Tibial nerve (tissue), 4 donors: ENCODE data around the gene UFSP2. TPM values are rescaled to one million over a fixed set of nuclear protein-coding genes. Genes with fewer than 3 reads are reported as not detected.

ENCODE experiments used
- DNase-seq, 2 donors: peaks; one replicate each; pipeline ENCODE4 v3.0.0-alpha.2; 2019; ENCODE audit warnings: low spot score in 2 of 2
- H3K27ac ChIP-seq, 4 donors: fragments of 200-600 bp; sonication (generic) in 3 of 4; one replicate each; pipeline ENCODE4 v1.5.1; 2017 to 2019; ENCODE audit warnings: mild to moderate bottlenecking in 1 of 4
- H3K27me3 ChIP-seq, 2 donors: fragments of 200-600 bp; sonication (generic) in 1 of 2; one replicate each; pipeline versions ENCODE4 v1.5.1 to v1.6.0; 2017 to 2019
- H3K36me3 ChIP-seq, 3 donors: fragments of 200-600 bp; sonication (generic); one replicate each; pipeline ENCODE4 v1.5.1; 2018 to 2019
- H3K4me1 ChIP-seq, 4 donors: fragments of 200-600 bp; sonication (generic) in 3 of 4; one replicate each; pipeline ENCODE4 v1.5.1; 2017 to 2019
- H3K4me3 ChIP-seq, 4 donors: fragments of 200-600 bp; sonication (generic) in 3 of 4; one replicate each; pipeline ENCODE4 v1.5.1; 2017 to 2019; ENCODE audit warnings: mild to moderate bottlenecking in 1 of 4, moderate library complexity in 1 of 4
- H3K9me3 ChIP-seq, 4 donors: fragments of 200-600 bp; sonication (generic) in 3 of 4; one replicate each; pipeline ENCODE4 v1.5.1; 2017 to 2019
- CTCF ChIP-seq, 5 experiments: fragments of 200-600 bp in 3 of 5; fragments of 450-650 bp in 2 of 5; sonication (generic) in 3 of 5; IDR thresholded peaks; one replicate each; pipeline ENCODE4 v1.5.1; 2016 to 2019; ENCODE audit warnings: antibody characterized with exemption in 5 of 5, mild to moderate bottlenecking in 3 of 5, moderate library complexity in 2 of 5
- EP300 ChIP-seq, 2 donors: sonication (generic); formaldehyde crosslinking; IDR thresholded peaks; one replicate each; pipeline ENCODE4 v1.6.1; 2017; ENCODE audit warnings: antibody characterized with exemption in 2 of 2, mild to moderate bottlenecking in 1 of 2
- POLR2A ChIP-seq, 2 donors: fragments of 450-650 bp; IDR thresholded peaks; one replicate each; pipeline ENCODE4 v1.6.1; 2017; ENCODE audit warnings: antibody characterized with exemption in 2 of 2, mild to moderate bottlenecking in 2 of 2, moderate library complexity in 2 of 2
- WGBS, 2 donors: methylation state at CpG; one replicate each; pipeline ENCODE4 v1.1.5; 2018; 5-methylcytosine and 5-hydroxymethylcytosine counted together
- total RNA-seq, 4 donors: library from RNA; depleted of rRNA; stranded (reverse); fragments of >200 nt; gene quantifications; one replicate each; pipeline ENCODE4 v1.1.0, GENCODE V29; 2016

Gene UFSP2
- total RNA-seq, 4 donors from 2014 or later: 19.4 to 35.0 (median 29.2) TPM

DNA sequence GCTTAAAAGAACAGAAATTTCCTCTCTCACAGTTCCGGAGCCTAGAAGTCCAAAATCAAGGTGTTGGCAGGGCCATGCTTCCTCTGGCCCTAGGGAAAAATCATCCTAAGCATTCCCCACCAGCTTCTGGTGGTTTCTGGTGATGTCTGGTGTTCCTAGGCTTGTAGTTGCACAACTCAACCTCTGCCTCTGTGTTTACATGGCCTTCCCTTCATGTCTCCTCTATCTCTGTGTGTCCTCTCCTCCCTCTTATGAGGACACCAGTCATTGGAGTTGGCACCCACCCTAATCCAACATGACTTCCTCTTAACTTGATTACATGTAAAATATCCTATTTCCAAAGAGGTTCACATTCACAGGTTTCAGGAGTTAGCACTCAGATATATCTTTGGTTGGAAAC, 45.4 kb downstream of the UFSP2 start:
- peaks cover 0 to 16% (median 5%) of the 10 kb centered on the region in 4 donors for H3K4me1 ChIP-seq
- peaks cover 0 to 6% (median 0%) of the 10 kb centered on the region in 3 donors for H3K36me3 ChIP-seq
- peaks cover 0 to 13% (median 0%) of the 10 kb centered on the region in 4 donors for H3K9me3 ChIP-seq
- no peaks in the 10 kb centered on the region for H3K27me3 ChIP-seq
- no peak overlapping the region for H3K27ac ChIP-seq
- no peak for DNase-seq
- WGBS, 2 donors: 89 to 91% methylated on average over 1 of the region's 1 CpG
- TF ChIP-seq EP300 (IDR thresholded peaks at IDR 0.05) (no peak), CTCF (IDR thresholded peaks at IDR 0.05) (no peak), POLR2A (IDR thresholded peaks at IDR 0.05) (no peak)
- no peak overlapping the region for H3K4me3 ChIP-seq

DNA sequence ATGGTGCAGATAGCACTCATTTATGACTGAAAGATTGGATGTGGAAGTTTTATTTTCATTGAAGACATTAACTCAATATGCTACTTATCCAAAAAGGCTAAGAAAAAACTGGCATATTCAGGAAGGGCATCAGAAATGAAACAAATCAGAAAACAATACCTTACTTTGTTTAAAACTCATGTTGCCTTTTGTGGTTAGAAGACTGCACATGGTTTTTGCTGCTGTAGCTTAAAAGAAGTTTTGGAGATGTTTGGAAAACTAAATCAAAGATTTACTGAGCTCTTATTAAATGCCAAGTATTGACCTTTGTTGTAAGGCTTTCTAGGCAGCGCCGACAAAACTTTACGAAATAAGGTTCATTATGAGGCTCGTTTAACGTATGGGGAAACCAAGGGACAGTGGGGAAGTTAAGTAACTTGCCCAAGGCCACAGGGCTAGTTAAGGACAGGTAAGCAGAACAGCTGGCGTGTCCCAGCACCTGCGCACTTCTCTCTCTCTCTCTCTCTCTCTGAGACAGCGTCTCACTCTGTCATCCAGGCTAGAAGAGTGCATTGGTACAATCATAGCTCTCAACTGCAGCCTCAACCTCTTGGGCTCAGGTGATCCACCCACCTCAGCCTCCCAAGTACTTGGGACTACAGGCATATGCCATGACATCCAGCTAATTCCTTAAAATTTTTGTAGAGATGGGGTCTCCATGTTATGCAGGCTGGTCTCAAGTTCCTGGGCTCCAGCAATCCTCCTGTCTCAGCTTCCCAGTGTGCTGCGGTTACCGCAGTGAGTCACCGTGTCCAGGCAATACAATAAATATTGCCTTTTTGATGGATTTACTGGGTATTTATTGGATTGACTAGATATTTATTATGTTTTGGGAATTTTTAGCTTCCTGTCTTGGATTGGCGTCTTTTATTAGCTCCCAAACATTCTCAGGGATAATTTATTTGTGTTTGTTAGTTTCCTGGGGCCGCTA, 46.2 kb downstream of the UFSP2 start:
- no peak for DNase-seq
- Histone ChIP-seq H3K4me3 (no peak overlapping the region), H3K27ac (no peak overlapping the region)

DNA sequence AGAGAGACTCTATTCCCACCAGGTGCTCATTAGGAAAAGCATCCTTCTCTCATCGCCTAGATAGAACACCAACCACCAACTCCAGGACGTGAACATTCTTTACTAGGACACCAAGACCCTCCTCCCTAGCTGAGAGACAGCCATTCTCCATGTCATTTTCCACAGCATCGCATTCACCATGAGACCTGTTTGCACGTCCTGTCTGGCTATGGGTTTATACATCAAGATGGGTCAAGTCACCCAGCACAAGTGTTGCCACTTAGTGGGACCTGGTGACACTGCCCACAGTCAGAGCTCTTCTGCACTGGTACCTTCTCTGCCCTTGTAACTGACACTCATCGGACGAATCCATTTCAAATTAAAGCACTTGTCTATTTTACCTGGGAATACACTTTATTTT, 47.5 kb downstream of the UFSP2 start:
- WGBS, 2 donors: 81 to 85% methylated on average over 6 of the region's 6 CpGs
- H3K27me3 ChIP-seq: no peaks in the 10 kb centered on the region
- no peak for TF ChIP-seq POLR2A (IDR thresholded peaks at IDR 0.05)
- no peak for TF ChIP-seq EP300 (IDR thresholded peaks at IDR 0.05)
- TF ChIP-seq CTCF (IDR thresholded peaks at IDR 0.05): no peak
- no peak for DNase-seq
- peaks cover 0 to 5% (median 0%) of the 10 kb centered on the region in 4 donors for H3K4me1 ChIP-seq
- no peak overlapping the region for H3K27ac ChIP-seq
- no peak overlapping the region for H3K4me3 ChIP-seq
- peaks cover 0 to 9% (median 0%) of the 10 kb centered on the region in 3 donors for H3K36me3 ChIP-seq
- H3K9me3 ChIP-seq: peaks cover 0 to 13% (median 0%) of the 10 kb centered on the region in 4 donors

More for the DNA sequence above, 46.2 kb downstream of the UFSP2 start:
- no peaks in the 10 kb centered on the region for H3K27me3 ChIP-seq
- WGBS, 2 donors: 79 to 82% methylated on average over 13 of the region's 13 CpGs
- TF ChIP-seq POLR2A (IDR thresholded peaks at IDR 0.05): no peak
- no peak for TF ChIP-seq EP300 (IDR thresholded peaks at IDR 0.05)
- TF ChIP-seq CTCF (IDR thresholded peaks at IDR 0.05): no peak
- H3K4me1 ChIP-seq: peaks cover 0 to 9% (median 2%) of the 10 kb centered on the region in 4 donors
- H3K9me3 ChIP-seq: peaks cover 0 to 13% (median 0%) of the 10 kb centered on the region in 4 donors
- H3K36me3 ChIP-seq: peaks cover 0 to 6% (median 0%) of the 10 kb centered on the region in 3 donors

DNA sequence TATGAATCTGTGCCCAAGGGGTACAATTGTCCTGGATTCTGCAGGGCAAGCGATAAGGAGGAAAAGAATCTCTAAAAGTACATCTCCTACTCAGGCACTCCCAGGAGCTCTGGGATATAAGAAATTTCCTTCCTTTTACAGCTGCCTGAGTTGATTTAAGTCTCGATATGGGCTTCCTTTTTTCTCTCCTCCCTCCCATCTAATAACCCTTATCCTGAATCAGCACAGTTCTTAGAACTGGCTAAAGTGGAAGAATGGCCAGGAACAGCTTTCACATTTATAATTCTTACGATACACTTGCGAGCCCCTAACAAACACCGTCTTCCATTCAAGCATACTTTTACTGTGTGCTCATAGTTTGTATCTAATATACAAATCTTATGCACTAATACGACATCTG, 51.2 kb downstream of the UFSP2 start:
- Histone ChIP-seq H3K36me3 (peaks cover 0 to 39% (median 0%) of the 10 kb centered on the region in 3 donors), H3K9me3 (no peaks in the 10 kb centered on the region), H3K4me3 (no peak overlapping the region), H3K27ac (no peak overlapping the region), H3K4me1 (peaks cover 0 to 4% (median 0%) of the 10 kb centered on the region in 4 donors), H3K27me3 (no peaks in the 10 kb centered on the region)
- TF ChIP-seq EP300 (IDR thresholded peaks at IDR 0.05) (no peak), POLR2A (IDR thresholded peaks at IDR 0.05) (no peak), CTCF (IDR thresholded peaks at IDR 0.05) (no peak)
- DNase-seq: no peak
- WGBS, 2 donors: 69 to 81% methylated on average over 6 of the region's 6 CpGs

DNA sequence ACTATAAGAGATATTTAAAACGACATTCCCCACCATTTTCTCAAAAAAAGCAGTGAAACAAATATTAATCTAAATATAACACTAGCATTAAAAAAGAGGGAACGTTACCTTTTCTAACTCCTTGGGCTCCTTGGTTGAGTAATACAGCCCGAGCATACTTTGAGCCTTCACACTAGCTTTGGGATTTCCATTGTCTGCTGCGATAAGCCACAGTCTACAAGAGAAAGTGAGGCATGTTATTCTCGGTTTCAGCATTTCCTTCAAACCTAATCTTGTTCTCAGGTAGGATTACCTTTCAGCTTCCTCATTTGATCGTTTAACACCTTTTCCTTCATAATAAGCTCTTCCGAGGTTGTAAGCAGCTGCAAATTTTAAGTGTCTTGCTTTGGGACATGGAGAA, 51.7 kb downstream of the UFSP2 start:
- Histone ChIP-seq H3K4me1 (no peaks in the 10 kb centered on the region), H3K9me3 (no peaks in the 10 kb centered on the region), H3K4me3 (no peak overlapping the region), H3K27me3 (no peaks in the 10 kb centered on the region), H3K36me3 (peaks cover 0 to 39% (median 0%) of the 10 kb centered on the region in 3 donors), H3K27ac (no peak overlapping the region)
- TF ChIP-seq CTCF (IDR thresholded peaks at IDR 0.05) (no peak), EP300 (IDR thresholded peaks at IDR 0.05) (no peak), POLR2A (IDR thresholded peaks at IDR 0.05) (no peak)
- DNase-seq: no peak
- WGBS, 2 donors: 89 to 91% methylated on average over 7 of the region's 7 CpGs
